Measurements from ENCODE around the gene ST3GAL3.

DNA sequence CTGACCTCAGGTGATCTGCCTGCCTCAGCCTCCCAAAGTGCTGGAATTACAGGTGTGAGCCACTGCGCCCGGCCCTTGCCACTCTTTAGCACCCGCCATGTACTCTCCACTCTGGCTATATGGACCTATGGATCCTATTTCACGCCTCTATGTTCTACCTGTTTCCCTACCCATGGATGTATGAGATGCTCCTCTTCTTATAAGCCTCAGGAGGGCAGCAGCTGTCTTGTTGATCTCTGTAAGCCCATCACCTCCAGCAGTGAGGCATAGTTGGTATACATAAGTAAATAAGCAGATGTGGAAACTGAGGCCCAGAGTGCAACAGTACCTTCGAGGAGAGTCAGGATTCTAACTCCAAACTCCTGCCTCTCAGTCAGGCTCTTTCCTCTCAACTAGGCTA lies 201.5 kb downstream of the ST3GAL3 start:
- TF ChIP-seq, protein P1, sequence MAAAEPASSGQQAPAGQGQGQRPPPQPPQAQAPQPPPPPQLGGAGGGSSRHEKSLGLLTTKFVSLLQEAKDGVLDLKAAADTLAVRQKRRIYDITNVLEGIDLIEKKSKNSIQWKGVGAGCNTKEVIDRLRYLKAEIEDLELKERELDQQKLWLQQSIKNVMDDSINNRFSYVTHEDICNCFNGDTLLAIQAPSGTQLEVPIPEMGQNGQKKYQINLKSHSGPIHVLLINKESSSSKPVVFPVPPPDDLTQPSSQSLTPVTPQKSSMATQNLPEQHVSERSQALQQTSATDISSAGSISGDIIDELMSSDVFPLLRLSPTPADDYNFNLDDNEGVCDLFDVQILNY (CRISPR knock-in tag; IDR thresholded peaks at IDR 0.05), result no peak
- TF ChIP-seq, protein P2, sequence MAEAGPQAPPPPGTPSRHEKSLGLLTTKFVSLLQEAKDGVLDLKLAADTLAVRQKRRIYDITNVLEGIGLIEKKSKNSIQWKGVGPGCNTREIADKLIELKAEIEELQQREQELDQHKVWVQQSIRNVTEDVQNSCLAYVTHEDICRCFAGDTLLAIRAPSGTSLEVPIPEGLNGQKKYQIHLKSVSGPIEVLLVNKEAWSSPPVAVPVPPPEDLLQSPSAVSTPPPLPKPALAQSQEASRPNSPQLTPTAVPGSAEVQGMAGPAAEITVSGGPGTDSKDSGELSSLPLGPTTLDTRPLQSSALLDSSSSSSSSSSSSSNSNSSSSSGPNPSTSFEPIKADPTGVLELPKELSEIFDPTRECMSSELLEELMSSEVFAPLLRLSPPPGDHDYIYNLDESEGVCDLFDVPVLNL (CRISPR knock-in tag; IDR thresholded peaks at IDR 0.05; ENCODE audit: borderline replicate concordance, low read depth), result no peak
- TF ChIP-seq, protein P3, sequence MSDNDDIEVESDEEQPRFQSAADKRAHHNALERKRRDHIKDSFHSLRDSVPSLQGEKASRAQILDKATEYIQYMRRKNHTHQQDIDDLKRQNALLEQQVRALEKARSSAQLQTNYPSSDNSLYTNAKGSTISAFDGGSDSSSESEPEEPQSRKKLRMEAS (CRISPR knock-in tag; IDR thresholded peaks at IDR 0.05), result no peak
- no peak for TF ChIP-seq NFYB (CRISPR knock-in tag; conservative IDR thresholded peaks at IDR 0.05; ENCODE audit: low read depth)
- TF ChIP-seq, protein P4, sequence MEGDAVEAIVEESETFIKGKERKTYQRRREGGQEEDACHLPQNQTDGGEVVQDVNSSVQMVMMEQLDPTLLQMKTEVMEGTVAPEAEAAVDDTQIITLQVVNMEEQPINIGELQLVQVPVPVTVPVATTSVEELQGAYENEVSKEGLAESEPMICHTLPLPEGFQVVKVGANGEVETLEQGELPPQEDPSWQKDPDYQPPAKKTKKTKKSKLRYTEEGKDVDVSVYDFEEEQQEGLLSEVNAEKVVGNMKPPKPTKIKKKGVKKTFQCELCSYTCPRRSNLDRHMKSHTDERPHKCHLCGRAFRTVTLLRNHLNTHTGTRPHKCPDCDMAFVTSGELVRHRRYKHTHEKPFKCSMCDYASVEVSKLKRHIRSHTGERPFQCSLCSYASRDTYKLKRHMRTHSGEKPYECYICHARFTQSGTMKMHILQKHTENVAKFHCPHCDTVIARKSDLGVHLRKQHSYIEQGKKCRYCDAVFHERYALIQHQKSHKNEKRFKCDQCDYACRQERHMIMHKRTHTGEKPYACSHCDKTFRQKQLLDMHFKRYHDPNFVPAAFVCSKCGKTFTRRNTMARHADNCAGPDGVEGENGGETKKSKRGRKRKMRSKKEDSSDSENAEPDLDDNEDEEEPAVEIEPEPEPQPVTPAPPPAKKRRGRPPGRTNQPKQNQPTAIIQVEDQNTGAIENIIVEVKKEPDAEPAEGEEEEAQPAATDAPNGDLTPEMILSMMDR (IDR thresholded peaks at IDR 0.05), result no peak
- TF ChIP-seq, protein P5, sequence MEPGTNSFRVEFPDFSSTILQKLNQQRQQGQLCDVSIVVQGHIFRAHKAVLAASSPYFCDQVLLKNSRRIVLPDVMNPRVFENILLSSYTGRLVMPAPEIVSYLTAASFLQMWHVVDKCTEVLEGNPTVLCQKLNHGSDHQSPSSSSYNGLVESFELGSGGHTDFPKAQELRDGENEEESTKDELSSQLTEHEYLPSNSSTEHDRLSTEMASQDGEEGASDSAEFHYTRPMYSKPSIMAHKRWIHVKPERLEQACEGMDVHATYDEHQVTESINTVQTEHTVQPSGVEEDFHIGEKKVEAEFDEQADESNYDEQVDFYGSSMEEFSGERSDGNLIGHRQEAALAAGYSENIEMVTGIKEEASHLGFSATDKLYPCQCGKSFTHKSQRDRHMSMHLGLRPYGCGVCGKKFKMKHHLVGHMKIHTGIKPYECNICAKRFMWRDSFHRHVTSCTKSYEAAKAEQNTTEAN (CRISPR knock-in tag; IDR thresholded peaks at IDR 0.05), result no peak
- no peak for TF ChIP-seq IRF2 (CRISPR knock-in tag; IDR thresholded peaks at IDR 0.05; ENCODE audit: borderline replicate concordance, low read depth)
- TF ChIP-seq, protein P6, sequence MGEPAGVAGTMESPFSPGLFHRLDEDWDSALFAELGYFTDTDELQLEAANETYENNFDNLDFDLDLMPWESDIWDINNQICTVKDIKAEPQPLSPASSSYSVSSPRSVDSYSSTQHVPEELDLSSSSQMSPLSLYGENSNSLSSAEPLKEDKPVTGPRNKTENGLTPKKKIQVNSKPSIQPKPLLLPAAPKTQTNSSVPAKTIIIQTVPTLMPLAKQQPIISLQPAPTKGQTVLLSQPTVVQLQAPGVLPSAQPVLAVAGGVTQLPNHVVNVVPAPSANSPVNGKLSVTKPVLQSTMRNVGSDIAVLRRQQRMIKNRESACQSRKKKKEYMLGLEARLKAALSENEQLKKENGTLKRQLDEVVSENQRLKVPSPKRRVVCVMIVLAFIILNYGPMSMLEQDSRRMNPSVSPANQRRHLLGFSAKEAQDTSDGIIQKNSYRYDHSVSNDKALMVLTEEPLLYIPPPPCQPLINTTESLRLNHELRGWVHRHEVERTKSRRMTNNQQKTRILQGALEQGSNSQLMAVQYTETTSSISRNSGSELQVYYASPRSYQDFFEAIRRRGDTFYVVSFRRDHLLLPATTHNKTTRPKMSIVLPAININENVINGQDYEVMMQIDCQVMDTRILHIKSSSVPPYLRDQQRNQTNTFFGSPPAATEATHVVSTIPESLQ (CRISPR knock-in tag; IDR thresholded peaks at IDR 0.05), result no peak

Data from WTC11 (cell line).